Endothelial cell of umbilical vein (primary cell): ENCODE data around the gene MBD1. TPM values are rescaled to one million over a fixed set of nuclear protein-coding genes. Genes with fewer than 3 reads are reported as not detected.

ENCODE experiments used
- BruUV-seq: library from RNA; stranded (reverse); fragments of 400-500 nt; replicated peaks from 2 replicates; lab custom pipeline; 2021; lab: Mats Ljungman, UMichigan
- CTCF ChIA-PET: fragments of 300-600, 350-600 bp; sonication (Branson Sonifier 250); formaldehyde crosslinking; loops from one replicate; lab custom pipeline; 2021; ENCODE audit warnings: antibody characterized with exemption, inconsistent platforms; lab: Charles Lee
- POLR2A ChIA-PET: fragments of 300-600, 350-600 bp; sonication (Branson Sonifier 250); formaldehyde crosslinking; loops from one replicate; lab custom pipeline; 2021; ENCODE audit warnings: antibody characterized with exemption, inconsistent platforms; lab: Charles Lee
- DNase-seq: peaks from one replicate; pipeline ENCODE4 v3.0.0-alpha.2; 2011; ENCODE audit warnings: low read depth, low spot score
- FAIRE-seq: peaks from 2 replicates; lab custom pipeline; 2011; peaks lifted over from hg19 to GRCh38; lab: Jason Lieb, UNC
- H2AFZ ChIP-seq: 2 replicates; pipeline ENCODE4 v1.6.0; 2012; ENCODE audit warnings: low read depth, low read length, control low read depth, inconsistent platforms
- H3K27ac ChIP-seq: 2 replicates; pipeline ENCODE4 v1.5.1; 2011; ENCODE audit warnings: low read depth, mild to moderate bottlenecking, control low read depth, low read length, moderate library complexity; ENCODE audit not compliant: insufficient read depth
- H3K27me3 ChIP-seq, 2 experiments: 2 replicates each; pipeline versions ENCODE4 v1.6.0 to v1.6.1; 2011; ENCODE audit warnings: low read length in 2 of 2, mixed read lengths in 1 of 2; ENCODE audit not compliant: control insufficient read depth in 2 of 2, insufficient read depth in 2 of 2
- H3K36me3 ChIP-seq, 2 experiments: 2 replicates in 1 of 2; 3 replicates in 1 of 2; pipeline ENCODE4 v1.5.1; 2011; ENCODE audit warnings: low read length in 2 of 2, mild to moderate bottlenecking in 1 of 2, moderate library complexity in 1 of 2; ENCODE audit not compliant: control insufficient read depth in 2 of 2, insufficient read depth in 2 of 2; ENCODE audit errors: extremely low read depth in 1 of 2
- H3K4me1 ChIP-seq: 3 replicates; pipeline ENCODE4 v1.5.1; 2011; ENCODE audit warnings: mild to moderate bottlenecking, low read length; ENCODE audit not compliant: control insufficient read depth, insufficient read depth; ENCODE audit errors: extremely low read depth
- H3K4me2 ChIP-seq: 2 replicates; pipeline ENCODE4 v1.6.1; 2011; ENCODE audit warnings: low read length, control low read depth, mixed read lengths; ENCODE audit not compliant: insufficient read depth
- H3K4me3 ChIP-seq, 3 experiments: fragments of 200-600 bp in 1 of 3; sonication (generic), shearing (Covaris generic) in 1 of 3; replicated peaks in 1 of 3; 2 replicates each; pipeline ENCODE4 v1.5.1; 2011 to 2016; ENCODE audit warnings: control low read depth in 3 of 3, low read length in 3 of 3, mild to moderate bottlenecking in 2 of 3, inconsistent platforms in 1 of 3, low read depth in 1 of 3, moderate library complexity in 1 of 3; ENCODE audit not compliant: insufficient read depth in 1 of 3
- H3K79me2 ChIP-seq: 2 replicates; pipeline ENCODE4 v1.6.0; 2012; ENCODE audit warnings: low read length, inconsistent platforms; ENCODE audit not compliant: control insufficient read depth, insufficient read depth
- H3K9ac ChIP-seq: replicated peaks from 2 replicates; pipeline ENCODE3; 2011; ENCODE audit warnings: low read length, control low read depth; ENCODE audit not compliant: insufficient read depth; ENCODE audit errors: extremely low read depth
- H3K9me1 ChIP-seq: replicated peaks from 3 replicates; pipeline ENCODE4 v1.6.0; 2011; ENCODE audit warnings: mild to moderate bottlenecking, low read length; ENCODE audit not compliant: control insufficient read depth, insufficient read depth; ENCODE audit errors: extremely low read depth
- H3K9me3 ChIP-seq: replicated peaks from 2 replicates; pipeline ENCODE4 v1.5.1; 2012; ENCODE audit warnings: low read length, inconsistent platforms; ENCODE audit not compliant: control insufficient read depth, insufficient read depth
- H4K20me1 ChIP-seq: replicated peaks from 2 replicates; pipeline ENCODE3; 2011; ENCODE audit warnings: mild to moderate bottlenecking, low read length; ENCODE audit not compliant: control insufficient read depth, insufficient read depth; ENCODE audit errors: extremely low read depth
- EZH2 ChIP-seq: IDR thresholded peaks from 2 replicates; pipeline ENCODE4 v1.6.1; 2012; ENCODE audit warnings: borderline replicate concordance, low read depth, mild to moderate bottlenecking, moderate library complexity, low read length, inconsistent platforms; ENCODE audit not compliant: severe bottlenecking
- FOS ChIP-seq: IDR thresholded peaks from 2 replicates; pipeline ENCODE4 v1.6.1; 2011; ENCODE audit warnings: mild to moderate bottlenecking, low read length, moderate library complexity, borderline replicate concordance; ENCODE audit not compliant: insufficient read depth
- GATA2 ChIP-seq: IDR thresholded peaks from 2 replicates; pipeline ENCODE4 v1.7.0; 2011; ENCODE audit warnings: low read depth, mild to moderate bottlenecking, moderate library complexity, mixed read lengths, low read length; ENCODE audit not compliant: insufficient read length, insufficient read depth
- JUN ChIP-seq: IDR thresholded peaks from 2 replicates; pipeline ENCODE4 v1.6.1; 2011; ENCODE audit warnings: borderline replicate concordance, low read depth; ENCODE audit not compliant: insufficient read length, insufficient read depth
- MYC ChIP-seq: IDR thresholded peaks from one replicate; pipeline ENCODE4 v1.6.1; 2011; ENCODE audit warnings: mild to moderate bottlenecking, low read depth, low read length
- POLR2A ChIP-seq: IDR thresholded peaks from 2 replicates; pipeline ENCODE4 v1.6.1; 2012; ENCODE audit warnings: low read depth, mild to moderate bottlenecking, control low read depth, low read length
- POLR2AphosphoS5 ChIP-seq: IDR thresholded peaks from 2 replicates; pipeline ENCODE4 v1.6.1; 2012; ENCODE audit warnings: low read depth, mild to moderate bottlenecking, control low read depth, low read length, moderate library complexity; ENCODE audit not compliant: insufficient read depth
- dilution Hi-C: fragments of 300-500 bp; cut with MboI; formaldehyde crosslinking; loops from one replicate; pipeline ENCODE4 v1.15.0; 2019; ENCODE audit warnings: low sequenced_read_pairs; ENCODE audit not compliant: extremely low pct_ligation_motif_present
- intact Hi-C: fragments of 100-400 bp; cut with micrococcal nuclease; formaldehyde crosslinking; loops from one replicate; pipeline ENCODE4 v1.10.0; 2022
- polyA plus RNA-seq, 4 experiments: library from polyadenylated mRNA; depleted of rRNA in 3 of 4; stranded (reverse) in 3 of 4; unstranded in 1 of 4; fragments of >200 nt; gene quantifications; 2 replicates each; pipeline versions ENCODE4 v1.2.1 to v1.2.3, GENCODE V29; 2011 to 2012; ENCODE audit warnings: missing spikeins in 1 of 4
- total RNA-seq: library from RNA; stranded (reverse); gene quantifications from 2 replicates; pipeline ENCODE4 v1.2.3, GENCODE V29; 2021
- TF ChIP-seq, protein P1 (sequence below), 2 donors: IDR thresholded peaks; 1 replicate in 1 of 2; 2 replicates in 1 of 2; pipeline ENCODE4 v1.5.1; 2011; ENCODE audit warnings: low read length in 2 of 2, mild to moderate bottlenecking in 2 of 2, moderate library complexity in 2 of 2, control low read depth in 1 of 2, inconsistent platforms in 1 of 2, low read depth in 1 of 2; ENCODE audit not compliant: insufficient read depth in 1 of 2; ENCODE audit errors: extremely low read depth in 1 of 2
- TF ChIP-seq, protein P2 (sequence below): IDR thresholded peaks from 2 replicates; pipeline ENCODE4 v1.6.1; 2011; ENCODE audit not compliant: insufficient read depth, insufficient read length

The MBD1 gene
- total and polyA plus RNA-seq, 2 donors (not counting 3 experiments of a cell fraction or from before 2014, with no cell fraction given) = 57.2 to 77.5 TPM

DNA sequence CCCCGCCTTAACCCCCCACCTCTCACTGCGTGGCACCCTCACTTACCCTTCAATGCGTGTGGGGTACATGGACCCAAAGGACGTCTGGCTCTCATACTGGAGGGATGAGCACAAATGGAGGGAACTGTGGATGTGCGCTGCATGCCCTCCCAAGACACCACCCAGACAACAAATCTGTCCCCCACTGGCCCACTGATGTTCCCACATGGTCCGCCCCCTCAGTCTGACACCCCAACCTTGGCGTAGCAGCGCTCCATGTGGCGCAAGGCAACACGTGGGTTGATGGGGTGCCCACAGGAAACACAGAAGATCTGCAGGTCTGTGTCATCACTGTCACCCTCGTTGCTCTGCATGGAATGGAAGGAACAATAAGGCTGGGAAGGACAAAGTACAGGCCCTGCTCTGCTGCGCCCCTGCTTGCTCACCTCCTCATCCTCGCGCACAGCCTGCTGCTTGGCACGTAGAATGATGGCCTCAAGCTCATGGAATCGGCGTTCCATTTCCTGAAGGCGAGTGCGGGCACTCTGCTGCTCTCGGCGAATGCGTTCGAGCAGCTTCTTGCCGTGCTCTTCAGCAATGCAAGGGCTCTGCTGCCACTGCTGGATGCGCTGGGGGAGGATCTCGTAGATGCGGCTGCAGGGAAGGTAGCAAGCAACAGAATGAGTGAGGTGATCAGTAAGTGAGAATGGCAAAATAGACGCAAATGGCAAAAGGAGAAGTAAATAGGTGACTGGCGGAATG is 2.3 kb upstream of the MBD1 start:
- dilution Hi-C loops = no loop called here
- ChIA-PET POLR2A (interaction anchor here (0.6 kb wide), 1 partner anchor 665 kb away, joined by 5 read pairs; no protein-coding TSS in a partner anchor), CTCF (no interaction called here)
- H3K4me1 ChIP-seq = peaks cover 27% of the 10 kb centered on the region
- no peak for DNase-seq
- no TSS peak for BruUV-seq
- TF ChIP-seq GATA2 (no peak), FOS (no peak), EZH2 (no peak), MYC (no peak), JUN (no peak), POLR2AphosphoS5 (no peak), POLR2A (no peak)
- TF ChIP-seq, protein P1, sequence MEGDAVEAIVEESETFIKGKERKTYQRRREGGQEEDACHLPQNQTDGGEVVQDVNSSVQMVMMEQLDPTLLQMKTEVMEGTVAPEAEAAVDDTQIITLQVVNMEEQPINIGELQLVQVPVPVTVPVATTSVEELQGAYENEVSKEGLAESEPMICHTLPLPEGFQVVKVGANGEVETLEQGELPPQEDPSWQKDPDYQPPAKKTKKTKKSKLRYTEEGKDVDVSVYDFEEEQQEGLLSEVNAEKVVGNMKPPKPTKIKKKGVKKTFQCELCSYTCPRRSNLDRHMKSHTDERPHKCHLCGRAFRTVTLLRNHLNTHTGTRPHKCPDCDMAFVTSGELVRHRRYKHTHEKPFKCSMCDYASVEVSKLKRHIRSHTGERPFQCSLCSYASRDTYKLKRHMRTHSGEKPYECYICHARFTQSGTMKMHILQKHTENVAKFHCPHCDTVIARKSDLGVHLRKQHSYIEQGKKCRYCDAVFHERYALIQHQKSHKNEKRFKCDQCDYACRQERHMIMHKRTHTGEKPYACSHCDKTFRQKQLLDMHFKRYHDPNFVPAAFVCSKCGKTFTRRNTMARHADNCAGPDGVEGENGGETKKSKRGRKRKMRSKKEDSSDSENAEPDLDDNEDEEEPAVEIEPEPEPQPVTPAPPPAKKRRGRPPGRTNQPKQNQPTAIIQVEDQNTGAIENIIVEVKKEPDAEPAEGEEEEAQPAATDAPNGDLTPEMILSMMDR (IDR thresholded peaks at IDR 0.05; ENCODE audit: extremely low read depth in 1 of 2, insufficient read depth in 1 of 2, low read depth in 1 of 2, low read length in 2 of 2) = no peak
- TF ChIP-seq, protein P2, sequence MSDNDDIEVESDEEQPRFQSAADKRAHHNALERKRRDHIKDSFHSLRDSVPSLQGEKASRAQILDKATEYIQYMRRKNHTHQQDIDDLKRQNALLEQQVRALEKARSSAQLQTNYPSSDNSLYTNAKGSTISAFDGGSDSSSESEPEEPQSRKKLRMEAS = no peak
- intact Hi-C loops = loop anchor here (5.0 kb wide), 2 partner anchors 791 to 914 kb away; partner anchors contain the start of genes MEX3C and RPL17
- no peak for FAIRE-seq
- no peak overlapping the region for H3K4me2 ChIP-seq
- H4K20me1 ChIP-seq = no peaks in the 10 kb centered on the region
- no peaks in the 10 kb centered on the region for H3K9me1 ChIP-seq
- no peak overlapping the region for H2AFZ ChIP-seq
- H3K79me2 ChIP-seq = peaks cover 38% of the 10 kb centered on the region
- H3K4me3 ChIP-seq = no peak overlapping the region
- peaks cover 0 to 26% of the 10 kb centered on the region in 2 experiments for H3K36me3 ChIP-seq
- no peak overlapping the region for H3K9ac ChIP-seq
- H3K27ac ChIP-seq = no peak overlapping the region
- no peaks in the 10 kb centered on the region for H3K27me3 ChIP-seq
- no peaks in the 10 kb centered on the region for H3K9me3 ChIP-seq
